NB4 (cell line): Measurements from ENCODE around the gene ARHGEF12.

Source experiments
- CTCF ChIP-seq: IDR thresholded peaks from one replicate; pipeline ENCODE4 v1.5.1; 2012; ENCODE audit warnings: low read depth, low read length
- MAX ChIP-seq: IDR thresholded peaks from 2 replicates; pipeline ENCODE4 v1.6.1; 2011; ENCODE audit warnings: low read depth, low read length
- MYC ChIP-seq: IDR thresholded peaks from 2 replicates; pipeline ENCODE4 v1.6.1; 2011; ENCODE audit warnings: low read depth, low read length
- POLR2A ChIP-seq: IDR thresholded peaks from 2 replicates; pipeline ENCODE4 v1.6.1; 2011; ENCODE audit warnings: mild to moderate bottlenecking; ENCODE audit not compliant: insufficient read length; ENCODE audit errors: extremely low read depth

DNA sequence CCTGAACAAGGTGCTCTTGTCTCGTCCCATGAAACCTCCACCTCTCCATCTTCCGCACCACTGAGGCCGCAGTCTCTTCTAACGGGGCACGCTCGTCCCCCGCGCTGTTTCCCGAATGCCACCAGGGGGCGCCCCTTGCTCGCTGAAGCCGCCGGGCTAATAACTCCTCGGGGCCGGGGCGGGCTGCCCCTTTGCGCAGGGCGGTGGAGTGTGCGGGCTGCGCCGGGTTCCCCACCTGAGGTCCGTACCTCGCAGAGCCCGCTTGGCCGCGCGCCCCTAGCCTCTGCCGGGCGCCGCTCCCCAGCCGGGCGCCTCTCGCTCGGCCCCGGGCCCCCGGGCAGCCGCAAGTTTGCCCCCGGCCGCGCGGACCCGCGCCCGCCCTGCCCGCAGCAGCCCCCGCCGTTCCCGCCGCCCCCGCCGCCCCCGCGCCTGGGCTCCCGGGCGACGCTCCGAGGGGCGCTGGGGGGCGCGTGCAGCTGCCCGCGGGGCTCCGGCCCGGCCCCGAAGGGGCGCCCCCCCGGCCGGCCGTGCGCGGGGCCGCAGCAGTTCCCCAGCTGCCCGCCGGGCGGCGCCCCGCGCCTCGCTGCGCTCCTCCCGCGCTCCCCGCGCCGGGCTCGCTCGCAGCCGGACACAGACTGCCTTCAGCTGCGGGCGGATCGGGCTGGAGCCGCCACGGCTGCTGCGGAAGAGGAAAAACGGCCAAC is 175.1 kb downstream of the ARHGEF12 start, which contains the start of gene GRIK4:
- TF ChIP-seq CTCF (peak; percentile 82), POLR2A (no peak), MAX (no peak), MYC (no peak)
